HG02840 (cell line): ENCODE data around the gene MICALL2.
"Not testable (repeated sequence)": the region's sequence is repeated elsewhere in the genome, so short reads cannot be mapped to it uniquely, and the experiment has no call there.

Source experiments
- ATAC-seq: cut with Tn5 transposase; IDR thresholded peaks from one replicate; pipeline ENCODE4 v1.9.1; 2021; ENCODE audit warnings: mild to moderate bottlenecking, moderate library complexity, moderate number of reproducible peaks; ENCODE audit not compliant: unreplicated experiment, low FRiP score

Gene MICALL2

DNA sequence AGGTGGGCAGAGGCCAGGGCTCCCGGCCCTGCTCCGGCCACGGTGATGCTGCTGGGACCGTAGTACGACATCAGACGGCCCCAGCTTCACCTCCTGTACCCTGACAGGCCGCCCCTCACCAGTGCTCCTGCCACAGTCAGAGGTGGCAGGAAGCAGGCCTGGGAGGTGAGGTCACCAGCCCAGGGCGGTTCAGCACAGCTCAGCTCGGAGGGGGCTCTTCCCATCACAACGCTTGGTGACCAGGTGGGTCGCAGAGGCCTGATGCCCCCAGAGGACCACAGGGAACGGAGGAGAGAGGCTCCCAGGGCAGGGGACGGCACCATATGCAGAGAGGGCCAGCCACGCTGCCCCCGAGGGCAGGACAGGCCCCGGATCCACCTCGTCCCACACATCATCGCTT lies 8.8 kb downstream of the MICALL2 start:
- no peak for ATAC-seq

DNA sequence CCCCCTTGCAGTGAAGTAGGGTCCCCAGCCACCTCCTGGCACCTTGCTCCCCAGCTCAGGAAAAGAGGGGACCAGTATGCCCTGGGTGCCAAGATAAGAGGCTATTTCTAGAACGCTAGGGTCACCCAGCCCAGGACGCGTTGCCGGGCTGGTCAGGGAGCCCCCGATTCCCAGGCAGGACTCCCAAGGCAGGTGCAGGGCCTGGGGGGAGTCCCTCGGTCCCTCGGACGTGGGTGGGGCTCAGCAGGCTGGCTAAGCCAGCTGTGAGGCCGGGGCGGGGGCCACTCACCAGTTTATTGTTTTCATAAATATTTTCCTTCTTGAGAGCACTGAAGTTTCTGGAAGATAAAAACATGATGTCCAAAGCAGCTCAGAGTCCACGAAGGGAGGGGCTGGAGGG lies 9.3 kb downstream of the MICALL2 start:
- no peak for ATAC-seq

- no peak for ATAC-seq
Measured at GRCh38 chr7:1449501-1449900, 9.8 kb downstream of the MICALL2 start.

GRCh38 chr7:1448958-1449357 lies 10.3 kb downstream of the MICALL2 start:
- no peak for ATAC-seq

- no peak for ATAC-seq
Measured at GRCh38 chr7:1447551-1448244, 11.6 kb downstream of the MICALL2 start.

GRCh38 chr7:1447112-1447511 lies 12.2 kb downstream of the MICALL2 start:
- no peak for ATAC-seq

DNA sequence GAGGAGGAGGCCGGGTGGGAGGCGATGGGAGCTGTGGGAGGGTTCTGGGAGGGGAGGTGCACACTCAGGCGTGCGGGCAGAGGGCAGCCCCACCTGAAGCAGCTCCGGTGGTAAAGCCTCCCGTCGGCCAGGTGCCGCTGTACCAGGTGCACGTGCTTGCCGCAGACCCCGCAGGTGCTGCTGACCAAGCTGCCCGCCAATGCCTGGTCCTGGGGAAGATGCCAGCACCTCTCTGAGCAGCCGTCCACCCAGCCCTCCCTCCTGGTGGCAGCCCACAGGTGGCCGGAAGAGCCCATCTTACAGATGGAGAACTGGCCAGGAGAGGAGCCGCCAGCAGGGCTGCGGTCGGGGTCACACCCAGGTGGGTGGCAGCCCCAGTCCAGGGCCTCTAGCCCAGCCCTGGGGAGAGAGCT lies 12.6 kb downstream of the MICALL2 start:
- ATAC-seq: no peak

GRCh38 chr7:1446026-1446425 lies 13.2 kb downstream of the MICALL2 start:
- not testable (repeated sequence) for ATAC-seq

- ATAC-seq: no peak
Measured at GRCh38 chr7:1445341-1445740, 13.9 kb downstream of the MICALL2 start.

GRCh38 chr7:1444925-1445322 lies 14.3 kb downstream of the MICALL2 start:
- ATAC-seq: no peak

GRCh38 chr7:1444214-1444924 lies 14.9 kb downstream of the MICALL2 start:
- ATAC-seq: no peak

GRCh38 chr7:1443587-1444200 lies 15.6 kb downstream of the MICALL2 start:
- not testable (repeated sequence) for ATAC-seq

DNA sequence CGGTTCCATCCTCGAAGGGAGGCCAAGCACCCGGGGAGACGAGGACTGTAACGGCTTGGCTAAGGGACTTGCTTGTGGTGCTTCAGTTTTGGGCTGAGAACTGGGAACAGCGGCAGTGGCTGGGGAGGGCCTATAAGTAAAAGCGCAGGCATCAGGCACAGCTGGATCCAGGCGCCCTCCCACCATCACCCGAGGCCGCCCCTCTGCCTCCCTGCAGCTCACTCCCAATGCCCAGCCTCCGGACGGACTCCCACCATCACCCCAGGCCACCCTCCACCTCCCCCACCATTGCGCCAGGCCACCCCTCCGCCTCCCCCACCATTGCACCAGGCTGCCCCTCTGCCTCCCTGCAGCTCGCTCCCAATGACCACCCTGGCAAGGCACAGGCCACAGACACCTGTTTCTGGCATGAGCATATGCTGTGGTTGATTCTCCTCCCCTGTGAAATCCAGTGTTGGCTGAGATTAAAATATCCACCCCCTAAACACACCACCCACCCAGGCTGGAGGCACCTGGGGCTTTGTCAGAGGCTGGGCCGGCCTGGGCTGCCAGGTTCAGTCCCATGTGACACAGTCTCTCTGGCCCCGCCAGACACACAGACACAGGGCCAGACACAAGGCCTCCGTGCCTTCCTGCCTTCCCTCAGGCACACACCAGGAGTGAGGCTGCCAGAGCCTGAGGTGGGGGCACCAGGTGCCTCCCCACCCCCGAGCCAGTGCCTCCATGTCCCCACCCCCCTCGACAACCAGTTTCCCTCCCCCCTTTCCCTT lies 16.7 kb downstream of the MICALL2 start:
- no peak for ATAC-seq

DNA sequence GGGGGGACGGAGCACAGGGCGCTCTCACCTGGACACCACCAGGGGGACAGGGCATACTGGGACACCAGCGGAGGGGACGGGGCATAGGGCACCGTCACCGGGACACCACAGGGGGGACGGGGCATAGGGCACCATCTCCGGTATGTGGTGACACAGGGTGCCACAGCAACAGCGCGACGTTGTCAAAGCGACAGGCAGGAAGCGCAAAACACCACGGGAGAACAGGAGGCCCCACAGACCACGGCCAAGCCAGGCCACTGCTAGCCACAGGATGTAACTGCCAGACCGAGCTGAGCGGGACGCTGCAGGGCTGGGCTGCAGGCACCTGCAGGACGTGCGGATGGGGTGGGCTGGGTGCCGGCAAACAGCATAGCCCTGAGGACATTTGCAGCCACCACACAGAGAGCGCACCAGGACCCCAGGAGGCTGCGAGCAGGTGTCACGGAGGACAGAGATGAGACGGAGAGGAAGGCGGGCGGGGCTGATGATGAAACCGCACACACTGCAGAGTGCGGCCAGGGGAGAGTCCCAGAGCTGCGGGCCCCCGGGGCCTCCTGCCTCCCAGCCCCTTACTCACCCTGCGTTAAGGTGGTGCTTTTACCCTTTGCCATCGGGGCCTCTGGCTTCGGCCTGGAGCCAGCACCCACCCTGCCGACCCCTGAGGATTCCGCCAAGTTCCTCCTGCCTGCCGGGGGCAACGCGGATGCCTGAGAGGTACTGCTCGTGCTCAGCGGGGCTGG lies 17.5 kb downstream of the MICALL2 start:
- no peak for ATAC-seq

DNA sequence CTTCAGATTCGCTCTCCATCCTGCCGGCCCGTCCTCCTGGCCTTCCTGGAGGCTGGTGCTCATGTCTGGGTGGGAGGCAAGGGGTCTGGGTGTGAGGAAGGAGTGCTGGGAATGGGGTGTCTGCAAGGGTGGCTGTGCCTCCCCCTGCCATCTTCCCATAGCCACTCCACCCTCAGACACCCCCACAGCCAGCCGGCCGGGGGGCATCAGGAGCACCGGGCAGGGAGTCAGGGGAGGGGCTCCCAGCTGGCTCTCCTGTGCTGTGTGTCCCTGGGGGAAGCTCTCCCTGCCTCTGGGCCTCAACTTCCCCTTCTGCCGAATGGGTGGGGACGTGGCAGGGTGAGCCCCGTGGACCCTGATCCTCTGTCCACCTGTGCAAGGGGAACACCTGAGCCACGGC lies 18.6 kb downstream of the MICALL2 start:
- no peak for ATAC-seq

DNA sequence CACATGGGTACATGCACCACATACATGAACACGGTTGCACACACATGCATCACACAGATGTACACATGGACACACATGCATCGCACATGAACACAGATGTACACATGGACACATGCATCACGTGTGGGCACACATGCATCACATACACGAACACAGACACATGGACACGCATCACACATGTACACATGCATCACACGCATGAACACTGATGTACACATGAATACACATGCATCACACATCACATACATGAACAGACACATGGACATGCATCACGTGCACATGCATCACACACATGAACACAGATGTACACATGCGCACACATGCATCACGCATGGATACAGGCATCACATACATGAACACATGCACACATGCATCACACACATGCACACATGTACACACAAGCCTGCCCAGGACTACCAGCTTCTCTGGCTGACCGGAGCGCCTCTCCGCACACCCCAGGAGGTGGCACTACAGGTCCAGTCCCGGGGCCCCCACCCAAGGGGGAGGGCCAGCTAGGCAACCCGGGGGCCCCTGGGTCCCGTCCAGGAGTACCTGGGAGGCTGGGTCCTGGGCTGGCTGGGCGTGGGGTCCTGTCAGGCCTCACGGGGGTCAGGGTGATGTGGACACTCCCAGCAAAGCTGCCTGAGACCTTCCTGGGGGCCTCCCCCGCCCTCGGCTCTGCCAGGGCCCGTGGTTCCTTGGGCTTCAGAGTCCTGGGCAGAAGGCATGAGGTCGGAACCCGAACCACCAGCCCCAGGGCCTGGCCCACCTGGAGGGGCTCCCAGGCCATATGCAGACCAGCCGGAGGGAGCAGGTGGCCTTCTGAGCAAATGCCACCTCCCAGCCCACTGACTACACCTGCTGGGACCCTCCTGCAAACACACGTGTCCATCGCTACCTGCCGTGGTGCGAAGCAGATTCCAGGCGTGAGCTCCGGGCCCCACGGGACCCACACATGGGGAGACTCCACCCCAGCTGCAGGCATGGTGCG lies 19.6 kb downstream of the MICALL2 start:
- no peak for ATAC-seq

DNA sequence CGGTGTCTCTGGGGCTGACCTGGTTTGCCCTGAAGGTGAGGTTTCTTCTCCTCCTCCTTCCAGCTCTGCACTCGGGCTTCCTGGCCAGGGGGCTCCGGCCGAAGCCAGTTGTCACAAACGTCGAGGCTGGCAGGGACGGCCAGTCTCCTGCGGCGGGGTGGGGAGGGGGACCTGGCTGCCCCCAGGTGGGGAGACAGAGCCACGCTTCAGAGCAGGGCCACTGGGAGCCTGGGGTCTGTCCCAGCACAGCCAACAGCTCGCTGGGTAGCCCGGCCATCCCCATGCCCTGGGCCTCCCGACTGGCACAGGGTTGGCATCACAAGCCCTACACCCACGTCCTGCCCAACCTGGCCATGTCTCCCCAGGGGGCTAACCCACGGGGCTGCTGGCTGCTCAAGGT lies 20.4 kb downstream of the MICALL2 start:
- no peak for ATAC-seq

- ATAC-seq: no peak
Measured at GRCh38 chr7:1438208-1438607, 21.1 kb downstream of the MICALL2 start.
